ENCODE data around the gene HCCS. TPM values are rescaled to one million over a fixed set of nuclear protein-coding genes. Genes with fewer than 3 reads are reported as not detected.

The HCCS gene
- total and polyA plus RNA-seq, 2 experiments from 2014 or later = 18.6 to 27.7 TPM

DNA sequence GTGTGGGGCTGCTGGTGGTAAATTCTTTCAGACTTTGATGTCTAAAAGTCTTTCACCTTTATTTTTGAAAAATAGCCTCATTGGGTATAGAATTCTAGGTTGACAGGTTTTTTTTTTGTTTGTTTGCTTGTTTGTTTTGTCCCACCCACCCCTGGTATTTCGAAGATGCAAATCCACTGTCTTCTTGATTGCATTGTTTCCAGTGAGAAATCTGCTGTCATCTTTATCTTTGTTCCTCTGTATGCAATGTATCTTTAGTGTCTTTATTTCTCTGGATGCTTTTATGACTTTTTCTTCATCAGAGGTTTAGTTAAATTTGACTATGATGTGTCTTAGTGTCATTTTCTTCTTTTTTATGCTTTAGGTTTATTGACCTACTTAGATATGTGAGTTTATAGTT is 21.3 kb upstream of the HCCS start:
- Mint-ChIP-seq H3K9me3 (peaks cover 12% of the 10 kb centered on the region), H3K36me3 (ENCODE audit: low read depth) (peaks cover 7% of the 10 kb centered on the region; the same call in 1 of the 3 replicates), H3K27me3 (ENCODE audit: insufficient read depth, low read depth, poor library complexity) (no peaks in the 10 kb centered on the region), H3K4me3 (no peak overlapping the region), H3K27ac (no peak overlapping the region), H3K4me1 (no peaks in the 10 kb centered on the region)
- Histone ChIP-seq H2AFZ (no peak overlapping the region), H4K20me1 (replicated peaks; ENCODE audit: insufficient read depth) (no peaks in the 10 kb centered on the region), H3K4me2 (no peak overlapping the region), H3K79me2 (replicated peaks; ENCODE audit: insufficient read depth) (no peaks in the 10 kb centered on the region), H3K4me3 (no peak overlapping the region), H3K27me3 (ENCODE audit: insufficient read depth) (no peaks in the 10 kb centered on the region), H3K36me3 (ENCODE audit: insufficient read depth) (no peaks in the 10 kb centered on the region), H3K4me1 (ENCODE audit: insufficient read depth) (no peaks in the 10 kb centered on the region), H3F3A (replicated peaks; ENCODE audit: low read depth) (no peaks in the 10 kb centered on the region), H3K27ac (ENCODE audit: low read depth) (no peak overlapping the region), H3K9me2 (ENCODE audit: insufficient read depth) (no peaks in the 10 kb centered on the region)
- DNase-seq (ENCODE audit: low spot score) (no peak), ATAC-seq (no peak)
- no peak for TF ChIP-seq POLR2AphosphoS5 (IDR thresholded peaks at IDR 0.05; ENCODE audit: low read depth)
- TF ChIP-seq ZNF114 (CRISPR knock-in tag; IDR thresholded peaks at IDR 0.05) = no peak
- TF ChIP-seq, protein P1, sequence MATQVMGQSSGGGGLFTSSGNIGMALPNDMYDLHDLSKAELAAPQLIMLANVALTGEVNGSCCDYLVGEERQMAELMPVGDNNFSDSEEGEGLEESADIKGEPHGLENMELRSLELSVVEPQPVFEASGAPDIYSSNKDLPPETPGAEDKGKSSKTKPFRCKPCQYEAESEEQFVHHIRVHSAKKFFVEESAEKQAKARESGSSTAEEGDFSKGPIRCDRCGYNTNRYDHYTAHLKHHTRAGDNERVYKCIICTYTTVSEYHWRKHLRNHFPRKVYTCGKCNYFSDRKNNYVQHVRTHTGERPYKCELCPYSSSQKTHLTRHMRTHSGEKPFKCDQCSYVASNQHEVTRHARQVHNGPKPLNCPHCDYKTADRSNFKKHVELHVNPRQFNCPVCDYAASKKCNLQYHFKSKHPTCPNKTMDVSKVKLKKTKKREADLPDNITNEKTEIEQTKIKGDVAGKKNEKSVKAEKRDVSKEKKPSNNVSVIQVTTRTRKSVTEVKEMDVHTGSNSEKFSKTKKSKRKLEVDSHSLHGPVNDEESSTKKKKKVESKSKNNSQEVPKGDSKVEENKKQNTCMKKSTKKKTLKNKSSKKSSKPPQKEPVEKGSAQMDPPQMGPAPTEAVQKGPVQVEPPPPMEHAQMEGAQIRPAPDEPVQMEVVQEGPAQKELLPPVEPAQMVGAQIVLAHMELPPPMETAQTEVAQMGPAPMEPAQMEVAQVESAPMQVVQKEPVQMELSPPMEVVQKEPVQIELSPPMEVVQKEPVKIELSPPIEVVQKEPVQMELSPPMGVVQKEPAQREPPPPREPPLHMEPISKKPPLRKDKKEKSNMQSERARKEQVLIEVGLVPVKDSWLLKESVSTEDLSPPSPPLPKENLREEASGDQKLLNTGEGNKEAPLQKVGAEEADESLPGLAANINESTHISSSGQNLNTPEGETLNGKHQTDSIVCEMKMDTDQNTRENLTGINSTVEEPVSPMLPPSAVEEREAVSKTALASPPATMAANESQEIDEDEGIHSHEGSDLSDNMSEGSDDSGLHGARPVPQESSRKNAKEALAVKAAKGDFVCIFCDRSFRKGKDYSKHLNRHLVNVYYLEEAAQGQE (IDR thresholded peaks at IDR 0.05; ENCODE audit: unreplicated experiment) = no peak
- TF ChIP-seq JUNB (IDR thresholded peaks at IDR 0.05; ENCODE audit: unreplicated experiment) = no peak
- TF ChIP-seq EZH2 (IDR thresholded peaks at IDR 0.05; ENCODE audit: low read depth, unreplicated experiment) = no peak
- TF ChIP-seq STAT1 (IDR thresholded peaks at IDR 0.05; ENCODE audit: unreplicated experiment) = no peak
- TF ChIP-seq NANOG (IDR thresholded peaks at IDR 0.05; ENCODE audit: borderline replicate concordance) = no peak
- TF ChIP-seq, protein P2, sequence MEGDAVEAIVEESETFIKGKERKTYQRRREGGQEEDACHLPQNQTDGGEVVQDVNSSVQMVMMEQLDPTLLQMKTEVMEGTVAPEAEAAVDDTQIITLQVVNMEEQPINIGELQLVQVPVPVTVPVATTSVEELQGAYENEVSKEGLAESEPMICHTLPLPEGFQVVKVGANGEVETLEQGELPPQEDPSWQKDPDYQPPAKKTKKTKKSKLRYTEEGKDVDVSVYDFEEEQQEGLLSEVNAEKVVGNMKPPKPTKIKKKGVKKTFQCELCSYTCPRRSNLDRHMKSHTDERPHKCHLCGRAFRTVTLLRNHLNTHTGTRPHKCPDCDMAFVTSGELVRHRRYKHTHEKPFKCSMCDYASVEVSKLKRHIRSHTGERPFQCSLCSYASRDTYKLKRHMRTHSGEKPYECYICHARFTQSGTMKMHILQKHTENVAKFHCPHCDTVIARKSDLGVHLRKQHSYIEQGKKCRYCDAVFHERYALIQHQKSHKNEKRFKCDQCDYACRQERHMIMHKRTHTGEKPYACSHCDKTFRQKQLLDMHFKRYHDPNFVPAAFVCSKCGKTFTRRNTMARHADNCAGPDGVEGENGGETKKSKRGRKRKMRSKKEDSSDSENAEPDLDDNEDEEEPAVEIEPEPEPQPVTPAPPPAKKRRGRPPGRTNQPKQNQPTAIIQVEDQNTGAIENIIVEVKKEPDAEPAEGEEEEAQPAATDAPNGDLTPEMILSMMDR (conservative IDR thresholded peaks at IDR 0.05; ENCODE audit: low read depth in 2 of 2) = no peak
- no peak for TF ChIP-seq CREB1 (CRISPR knock-in tag; IDR thresholded peaks at IDR 0.05; ENCODE audit: low read depth)
- no peak for TF ChIP-seq ZNF331 (CRISPR knock-in tag; IDR thresholded peaks at IDR 0.05; ENCODE audit: low read depth)
- TF ChIP-seq, protein P3, sequence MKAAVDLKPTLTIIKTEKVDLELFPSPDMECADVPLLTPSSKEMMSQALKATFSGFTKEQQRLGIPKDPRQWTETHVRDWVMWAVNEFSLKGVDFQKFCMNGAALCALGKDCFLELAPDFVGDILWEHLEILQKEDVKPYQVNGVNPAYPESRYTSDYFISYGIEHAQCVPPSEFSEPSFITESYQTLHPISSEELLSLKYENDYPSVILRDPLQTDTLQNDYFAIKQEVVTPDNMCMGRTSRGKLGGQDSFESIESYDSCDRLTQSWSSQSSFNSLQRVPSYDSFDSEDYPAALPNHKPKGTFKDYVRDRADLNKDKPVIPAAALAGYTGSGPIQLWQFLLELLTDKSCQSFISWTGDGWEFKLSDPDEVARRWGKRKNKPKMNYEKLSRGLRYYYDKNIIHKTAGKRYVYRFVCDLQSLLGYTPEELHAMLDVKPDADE (IDR thresholded peaks at IDR 0.05) = no peak
- TF ChIP-seq EZH2phosphoT487 (IDR thresholded peaks at IDR 0.05; ENCODE audit: unreplicated experiment) = no peak
- TF ChIP-seq, protein P4, sequence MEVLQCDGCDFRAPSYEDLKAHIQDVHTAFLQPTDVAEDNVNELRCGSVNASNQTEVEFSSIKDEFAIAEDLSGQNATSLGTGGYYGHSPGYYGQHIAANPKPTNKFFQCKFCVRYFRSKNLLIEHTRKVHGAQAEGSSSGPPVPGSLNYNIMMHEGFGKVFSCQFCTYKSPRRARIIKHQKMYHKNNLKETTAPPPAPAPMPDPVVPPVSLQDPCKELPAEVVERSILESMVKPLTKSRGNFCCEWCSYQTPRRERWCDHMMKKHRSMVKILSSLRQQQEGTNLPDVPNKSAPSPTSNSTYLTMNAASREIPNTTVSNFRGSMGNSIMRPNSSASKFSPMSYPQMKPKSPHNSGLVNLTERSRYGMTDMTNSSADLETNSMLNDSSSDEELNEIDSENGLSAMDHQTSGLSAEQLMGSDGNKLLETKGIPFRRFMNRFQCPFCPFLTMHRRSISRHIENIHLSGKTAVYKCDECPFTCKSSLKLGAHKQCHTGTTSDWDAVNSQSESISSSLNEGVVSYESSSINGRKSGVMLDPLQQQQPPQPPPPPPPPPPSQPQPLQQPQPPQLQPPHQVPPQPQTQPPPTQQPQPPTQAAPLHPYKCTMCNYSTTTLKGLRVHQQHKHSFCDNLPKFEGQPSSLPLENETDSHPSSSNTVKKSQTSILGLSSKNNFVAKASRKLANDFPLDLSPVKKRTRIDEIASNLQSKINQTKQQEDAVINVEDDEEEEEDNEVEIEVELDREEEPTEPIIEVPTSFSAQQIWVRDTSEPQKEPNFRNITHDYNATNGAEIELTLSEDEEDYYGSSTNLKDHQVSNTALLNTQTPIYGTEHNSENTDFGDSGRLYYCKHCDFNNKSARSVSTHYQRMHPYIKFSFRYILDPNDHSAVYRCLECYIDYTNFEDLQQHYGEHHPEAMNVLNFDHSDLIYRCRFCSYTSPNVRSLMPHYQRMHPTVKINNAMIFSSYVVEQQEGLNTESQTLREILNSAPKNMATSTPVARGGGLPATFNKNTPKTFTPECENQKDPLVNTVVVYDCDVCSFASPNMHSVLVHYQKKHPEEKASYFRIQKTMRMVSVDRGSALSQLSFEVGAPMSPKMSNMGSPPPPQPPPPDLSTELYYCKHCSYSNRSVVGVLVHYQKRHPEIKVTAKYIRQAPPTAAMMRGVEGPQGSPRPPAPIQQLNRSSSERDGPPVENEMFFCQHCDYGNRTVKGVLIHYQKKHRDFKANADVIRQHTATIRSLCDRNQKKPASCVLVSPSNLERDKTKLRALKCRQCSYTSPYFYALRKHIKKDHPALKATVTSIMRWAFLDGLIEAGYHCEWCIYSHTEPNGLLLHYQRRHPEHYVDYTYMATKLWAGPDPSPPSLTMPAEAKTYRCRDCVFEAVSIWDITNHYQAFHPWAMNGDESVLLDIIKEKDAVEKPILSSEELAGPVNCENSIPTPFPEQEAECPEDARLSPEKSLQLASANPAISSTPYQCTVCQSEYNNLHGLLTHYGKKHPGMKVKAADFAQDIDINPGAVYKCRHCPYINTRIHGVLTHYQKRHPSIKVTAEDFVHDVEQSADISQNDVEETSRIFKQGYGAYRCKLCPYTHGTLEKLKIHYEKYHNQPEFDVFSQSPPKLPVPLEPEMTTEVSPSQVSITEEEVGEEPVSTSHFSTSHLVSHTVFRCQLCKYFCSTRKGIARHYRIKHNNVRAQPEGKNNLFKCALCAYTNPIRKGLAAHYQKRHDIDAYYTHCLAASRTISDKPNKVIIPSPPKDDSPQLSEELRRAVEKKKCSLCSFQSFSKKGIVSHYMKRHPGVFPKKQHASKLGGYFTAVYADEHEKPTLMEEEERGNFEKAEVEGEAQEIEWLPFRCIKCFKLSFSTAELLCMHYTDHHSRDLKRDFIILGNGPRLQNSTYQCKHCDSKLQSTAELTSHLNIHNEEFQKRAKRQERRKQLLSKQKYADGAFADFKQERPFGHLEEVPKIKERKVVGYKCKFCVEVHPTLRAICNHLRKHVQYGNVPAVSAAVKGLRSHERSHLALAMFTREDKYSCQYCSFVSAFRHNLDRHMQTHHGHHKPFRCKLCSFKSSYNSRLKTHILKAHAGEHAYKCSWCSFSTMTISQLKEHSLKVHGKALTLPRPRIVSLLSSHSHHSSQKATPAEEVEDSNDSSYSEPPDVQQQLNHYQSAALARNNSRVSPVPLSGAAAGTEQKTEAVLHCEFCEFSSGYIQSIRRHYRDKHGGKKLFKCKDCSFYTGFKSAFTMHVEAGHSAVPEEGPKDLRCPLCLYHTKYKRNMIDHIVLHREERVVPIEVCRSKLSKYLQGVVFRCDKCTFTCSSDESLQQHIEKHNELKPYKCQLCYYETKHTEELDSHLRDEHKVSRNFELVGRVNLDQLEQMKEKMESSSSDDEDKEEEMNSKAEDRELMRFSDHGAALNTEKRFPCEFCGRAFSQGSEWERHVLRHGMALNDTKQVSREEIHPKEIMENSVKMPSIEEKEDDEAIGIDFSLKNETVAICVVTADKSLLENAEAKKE (CRISPR knock-in tag; IDR thresholded peaks at IDR 0.05) = no peak

Data from GM23338 (cell line).